NCI-H1694 treated with DMSO at 0.1 percent for 48 hours (cell line): Measurements from ENCODE around the gene SMC3.
A peak's percentile ranks its signal among the peaks of the same experiment; 100 is the strongest.
"Not testable (repeated sequence)": the region's sequence is repeated elsewhere in the genome, so short reads cannot be mapped to it uniquely, and the experiment has no call there.

ENCODE experiments used
- DNase-seq: peaks from one replicate; lab custom pipeline; 2025; lab: John Stamatoyannopoulos, UW

SMC3 gene

GRCh38 chr10:110584006-110584405 is 16.5 kb downstream of the SMC3 start:
- no peak for DNase-seq

- no peak for DNase-seq
Observed at GRCh38 chr10:110591760-110592159, 24.3 kb downstream of the SMC3 start.

- DNase-seq, result no peak
Observed at GRCh38 chr10:110597476-110597875, 30.0 kb downstream of the SMC3 start.

GRCh38 chr10:110600487-110601101 is 33.1 kb downstream of the SMC3 start:
- DNase-seq, result peak; percentile 44

GRCh38 chr10:110601581-110601980 is 34.1 kb downstream of the SMC3 start:
- no peak for DNase-seq

- no peak for DNase-seq
Observed at GRCh38 chr10:110608087-110608486, 40.6 kb downstream of the SMC3 start.

- DNase-seq, result peak; percentile 49
Observed at GRCh38 chr10:110609605-110610004, 42.1 kb downstream of the SMC3 start.

- DNase-seq, result peak; percentile 43
Observed at GRCh38 chr10:110610308-110610774, 42.8 kb downstream of the SMC3 start.

- DNase-seq, result not testable (repeated sequence)
Observed at GRCh38 chr10:110610781-110611180, 43.3 kb downstream of the SMC3 start.

GRCh38 chr10:110612087-110612486 is 44.6 kb downstream of the SMC3 start:
- no peak for DNase-seq

GRCh38 chr10:110612629-110613028 is 45.1 kb downstream of the SMC3 start:
- DNase-seq, result no peak

- no peak for DNase-seq
Observed at GRCh38 chr10:110613341-110613995, 46.0 kb downstream of the SMC3 start.

GRCh38 chr10:110613996-110614495 is 46.6 kb downstream of the SMC3 start:
- no peak for DNase-seq

- no peak for DNase-seq
Observed at GRCh38 chr10:110615057-110615747, 47.7 kb downstream of the SMC3 start.

GRCh38 chr10:110616493-110617033 is 49.1 kb downstream of the SMC3 start:
- DNase-seq, result no peak

GRCh38 chr10:110617425-110618229 is 50.1 kb downstream of the SMC3 start:
- no peak for DNase-seq

- no peak for DNase-seq
Observed at GRCh38 chr10:110618230-110618610, 50.7 kb downstream of the SMC3 start.

GRCh38 chr10:110619514-110620397 is 52.3 kb downstream of the SMC3 start:
- DNase-seq, result no peak

- DNase-seq, result no peak
Observed at GRCh38 chr10:110620398-110620719, 52.9 kb downstream of the SMC3 start.

GRCh38 chr10:110623316-110623715 is 55.8 kb downstream of the SMC3 start:
- not testable (repeated sequence) for DNase-seq

GRCh38 chr10:110625356-110625894 is 57.9 kb downstream of the SMC3 start:
- DNase-seq, result no peak
